HG03060 (cell line): Measurements from ENCODE around the gene TSPAN3.

Source experiments
- ATAC-seq: cut with Tn5 transposase; IDR thresholded peaks from one replicate; pipeline ENCODE4 v1.9.1; 2021; ENCODE audit warnings: low read depth, moderate number of reproducible peaks; ENCODE audit not compliant: unreplicated experiment

The TSPAN3 gene

DNA sequence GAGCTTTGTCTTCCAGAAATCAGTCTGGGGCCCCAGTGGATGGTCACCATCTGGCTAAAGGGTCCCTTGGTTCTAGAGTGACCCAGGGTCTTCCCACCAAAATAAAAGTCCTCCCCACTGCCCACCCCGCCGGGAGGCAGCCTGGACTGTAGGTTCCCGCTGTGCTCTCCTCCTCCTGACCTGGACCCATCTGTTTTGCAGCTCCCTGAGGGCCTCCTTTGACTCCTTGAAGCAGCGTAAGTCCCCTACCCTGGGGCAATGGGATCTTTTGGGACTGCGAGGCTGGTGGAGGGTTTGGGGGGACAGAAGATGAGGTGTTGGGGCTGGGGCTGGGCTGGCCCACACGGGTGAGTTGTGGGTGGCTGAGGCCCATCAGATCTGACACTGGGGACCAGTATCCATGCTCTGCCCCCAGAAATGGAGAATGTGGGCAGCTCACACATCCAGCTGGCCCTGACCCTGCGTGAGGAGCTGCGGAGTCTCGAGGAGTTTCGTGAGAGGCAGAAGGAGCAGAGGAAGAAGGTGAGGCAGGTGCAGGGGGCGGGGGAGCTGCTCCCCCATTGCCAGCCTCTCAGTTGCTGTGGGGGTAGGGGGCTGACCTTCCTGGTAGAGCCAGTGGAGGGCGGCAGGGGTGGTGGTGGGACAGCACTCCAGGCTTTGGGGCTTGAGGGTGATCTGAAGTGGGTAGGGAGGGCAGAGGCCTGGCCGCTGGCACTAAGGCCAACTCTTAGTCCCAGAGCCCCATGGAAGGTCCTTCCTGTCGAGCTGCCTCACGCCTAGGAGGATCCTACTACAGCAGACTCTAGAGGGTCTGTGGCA is 45.6 kb downstream of the TSPAN3 start:
- no peak for ATAC-seq

DNA sequence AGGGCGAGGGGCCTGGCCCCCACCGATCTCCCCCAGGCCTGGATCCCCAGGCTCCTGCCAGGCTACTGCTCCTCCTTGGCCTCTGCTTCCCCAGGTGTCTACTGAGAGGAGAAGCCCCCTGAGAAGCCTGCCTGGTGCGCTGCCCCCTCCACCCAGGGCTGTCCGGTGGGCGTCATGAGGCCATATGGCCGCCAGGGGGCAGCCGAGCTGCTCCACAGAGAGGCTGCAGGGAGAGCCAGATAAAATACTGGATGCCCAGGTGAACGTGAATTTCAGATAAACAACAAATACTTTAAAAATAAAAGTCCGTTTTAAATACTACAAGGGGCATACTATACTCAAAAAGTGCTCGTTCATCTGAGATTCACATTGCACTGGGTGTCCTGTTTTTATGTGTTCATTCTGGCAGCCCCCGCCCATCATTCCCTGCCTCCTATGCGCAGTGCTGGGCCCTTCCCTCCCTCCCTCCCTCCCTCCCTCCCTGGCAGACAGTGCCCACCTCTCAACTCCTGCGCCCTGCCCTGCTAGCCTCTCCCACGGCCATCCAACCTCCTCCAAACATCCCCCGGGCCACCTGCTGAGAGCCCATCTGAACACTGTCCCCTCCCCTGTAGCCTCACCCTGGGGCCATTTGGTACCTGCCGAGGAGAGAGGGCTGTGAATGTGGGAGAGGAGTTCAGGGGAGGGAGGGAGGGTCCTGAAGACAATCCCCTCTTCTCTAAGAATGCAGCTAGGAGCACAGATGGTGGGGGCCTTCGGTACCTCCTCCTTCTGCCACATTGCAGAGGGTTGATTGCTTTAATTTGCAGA is 46.4 kb downstream of the TSPAN3 start:
- ATAC-seq: no peak

DNA sequence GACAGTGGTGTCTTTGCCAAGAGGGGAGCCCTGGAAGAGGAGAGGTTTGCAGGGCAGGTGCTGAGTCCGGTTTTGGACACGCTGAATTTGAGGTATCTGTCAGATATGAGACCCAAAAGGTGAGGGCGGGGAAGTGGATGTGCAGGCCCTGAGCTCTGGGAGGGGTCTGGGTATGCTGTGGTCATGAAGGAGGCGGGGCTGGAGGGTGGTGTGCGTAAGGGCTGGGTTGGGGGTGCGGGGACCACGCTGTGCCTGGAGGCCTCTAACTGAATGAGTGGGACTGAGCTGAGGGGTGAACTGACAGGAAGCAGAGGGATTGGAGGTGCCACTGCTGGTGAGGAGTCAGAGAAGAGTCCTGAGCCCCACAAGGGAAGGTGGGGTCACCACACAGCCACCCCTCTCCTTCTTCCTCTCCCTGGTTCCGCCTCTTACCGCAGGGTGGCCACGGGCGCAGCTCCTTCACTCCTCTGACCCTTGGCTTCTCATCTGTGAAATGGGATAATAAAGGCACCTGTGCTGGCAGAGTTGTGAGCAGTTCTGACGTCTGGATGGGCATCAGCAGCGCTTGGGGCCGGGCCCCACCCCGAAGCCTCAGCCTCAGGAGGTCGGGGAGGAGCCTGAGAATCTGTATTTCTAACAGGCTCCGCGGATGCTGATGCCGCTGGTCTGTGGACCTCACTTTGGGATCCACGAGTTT is 47.2 kb downstream of the TSPAN3 start:
- ATAC-seq: no peak

DNA sequence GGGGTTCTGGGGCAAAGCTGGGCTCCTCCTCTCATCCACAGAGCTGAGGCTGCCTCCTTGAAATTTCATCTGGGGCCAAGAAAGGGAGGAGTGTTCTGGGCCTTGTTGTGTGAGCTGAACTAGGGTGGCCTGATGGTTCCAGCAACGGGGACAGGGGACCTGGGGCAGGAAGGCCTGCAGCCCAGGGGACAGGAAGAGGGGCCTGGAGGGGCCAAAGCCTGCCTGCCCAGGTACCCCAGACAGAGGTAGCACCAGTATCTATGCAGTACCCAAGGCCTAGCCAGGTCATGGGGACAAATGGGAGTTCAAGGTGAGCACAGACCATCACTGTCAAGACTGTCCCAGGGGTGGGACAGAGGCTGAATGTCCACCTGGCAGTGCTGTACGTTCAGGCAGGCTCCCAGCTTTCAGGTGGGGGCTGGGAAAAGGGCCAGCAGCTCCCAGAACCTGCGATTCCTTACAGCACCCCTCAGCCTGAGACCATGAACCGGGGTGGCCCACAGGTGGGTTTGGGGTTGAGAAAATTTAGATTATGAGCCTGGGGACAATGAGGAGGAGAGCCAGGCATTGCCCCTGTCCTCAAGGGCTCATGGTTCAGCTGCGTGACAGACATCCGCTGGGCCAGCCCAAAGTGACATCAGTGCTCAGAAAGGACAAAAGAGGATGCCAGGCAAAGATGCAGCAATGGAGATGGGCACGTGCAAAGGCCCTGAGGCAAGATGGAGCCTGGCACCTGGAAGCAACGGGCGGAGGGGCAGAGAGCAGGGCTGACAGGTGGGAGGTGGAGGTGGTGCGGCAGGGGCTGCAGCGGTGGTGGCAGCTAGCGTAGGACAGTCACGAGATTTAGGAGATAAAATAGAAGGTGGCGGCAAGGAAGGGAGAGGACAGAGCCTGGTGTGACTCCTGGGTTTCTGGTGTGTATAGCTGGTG is 48.0 kb downstream of the TSPAN3 start:
- no peak for ATAC-seq

DNA sequence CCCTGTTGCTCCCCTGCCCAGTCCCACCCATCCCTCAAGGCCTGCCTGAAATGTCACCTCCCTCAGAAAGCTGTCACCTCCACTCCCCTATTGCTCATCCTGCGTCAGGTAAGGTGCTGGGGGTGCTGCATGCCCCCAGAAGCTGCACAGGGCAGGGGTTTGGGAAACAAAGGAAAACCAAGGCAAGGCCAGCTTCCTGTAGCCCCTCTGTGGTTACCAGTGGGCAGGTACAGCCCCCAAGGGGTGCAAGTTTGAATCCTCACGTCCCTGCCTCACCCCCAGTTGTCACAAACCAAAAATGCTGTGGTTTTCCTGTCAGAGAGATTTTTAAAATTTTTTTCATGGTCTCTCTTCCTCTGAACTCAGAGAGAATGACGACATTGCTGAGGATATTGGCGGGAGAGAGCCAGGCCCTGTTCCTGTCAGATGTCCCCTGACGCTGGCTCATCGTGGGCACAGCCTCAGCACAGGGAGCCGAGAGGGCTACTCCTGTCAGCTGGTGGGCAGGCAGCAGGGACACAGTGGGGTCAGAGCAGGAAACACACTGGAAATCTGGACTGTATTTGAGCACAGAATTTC is 49.0 kb downstream of the TSPAN3 start:
- no peak for ATAC-seq

DNA sequence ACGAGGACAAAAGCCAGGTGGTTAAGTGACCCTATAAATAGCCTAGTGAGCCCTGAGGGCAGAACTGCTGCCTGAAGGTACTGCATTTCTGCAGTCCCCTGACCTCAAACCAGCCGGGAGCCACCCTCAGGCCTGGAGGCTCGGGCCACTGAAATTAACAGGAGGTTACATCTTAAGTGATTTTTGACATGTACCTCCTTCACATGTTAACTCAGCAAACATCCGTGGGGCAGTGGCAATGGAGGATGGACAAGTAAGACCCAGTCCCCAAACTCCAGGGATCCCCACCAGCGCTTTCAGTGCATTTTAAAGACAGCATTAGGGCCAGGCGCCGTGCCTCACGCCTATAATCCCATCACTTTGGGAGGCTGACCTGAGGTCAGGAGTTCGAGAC is 49.8 kb downstream of the TSPAN3 start:
- no peak for ATAC-seq

DNA sequence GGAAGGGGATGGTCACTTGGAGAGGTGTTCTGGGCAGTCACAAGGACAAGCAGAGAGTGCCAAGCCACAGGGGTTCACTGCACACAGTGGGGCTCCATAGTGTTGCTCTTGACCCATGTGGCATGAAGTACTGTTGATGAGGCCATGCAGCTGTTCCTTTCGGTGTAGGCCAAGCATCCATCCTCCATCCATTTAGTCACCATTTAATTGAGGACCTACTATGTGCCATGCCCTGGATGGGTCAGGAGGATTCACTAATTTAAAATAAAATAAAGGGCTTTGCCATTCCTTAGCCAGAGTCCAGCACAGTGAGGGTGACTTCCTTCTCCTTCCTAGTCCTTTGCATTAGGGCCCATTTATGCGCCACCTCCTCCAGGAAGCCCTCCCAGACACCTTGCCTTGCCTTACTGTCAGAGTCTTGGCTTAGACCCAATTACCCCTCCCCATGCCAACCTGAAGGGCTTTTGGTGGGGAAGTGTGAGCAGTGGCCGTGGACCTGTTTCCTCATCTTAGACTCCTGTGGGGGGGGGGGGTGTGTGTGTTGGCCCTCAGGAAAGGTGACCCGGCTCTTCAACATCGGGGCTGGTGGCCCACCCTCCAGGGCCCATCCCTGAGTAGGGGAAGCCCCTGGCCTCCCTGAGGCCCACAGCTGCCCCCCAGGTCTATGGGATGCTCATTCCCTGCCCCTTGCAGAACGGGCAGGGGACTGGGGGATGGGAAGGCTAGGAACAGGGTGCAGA is 50.4 kb downstream of the TSPAN3 start:
- no peak for ATAC-seq

DNA sequence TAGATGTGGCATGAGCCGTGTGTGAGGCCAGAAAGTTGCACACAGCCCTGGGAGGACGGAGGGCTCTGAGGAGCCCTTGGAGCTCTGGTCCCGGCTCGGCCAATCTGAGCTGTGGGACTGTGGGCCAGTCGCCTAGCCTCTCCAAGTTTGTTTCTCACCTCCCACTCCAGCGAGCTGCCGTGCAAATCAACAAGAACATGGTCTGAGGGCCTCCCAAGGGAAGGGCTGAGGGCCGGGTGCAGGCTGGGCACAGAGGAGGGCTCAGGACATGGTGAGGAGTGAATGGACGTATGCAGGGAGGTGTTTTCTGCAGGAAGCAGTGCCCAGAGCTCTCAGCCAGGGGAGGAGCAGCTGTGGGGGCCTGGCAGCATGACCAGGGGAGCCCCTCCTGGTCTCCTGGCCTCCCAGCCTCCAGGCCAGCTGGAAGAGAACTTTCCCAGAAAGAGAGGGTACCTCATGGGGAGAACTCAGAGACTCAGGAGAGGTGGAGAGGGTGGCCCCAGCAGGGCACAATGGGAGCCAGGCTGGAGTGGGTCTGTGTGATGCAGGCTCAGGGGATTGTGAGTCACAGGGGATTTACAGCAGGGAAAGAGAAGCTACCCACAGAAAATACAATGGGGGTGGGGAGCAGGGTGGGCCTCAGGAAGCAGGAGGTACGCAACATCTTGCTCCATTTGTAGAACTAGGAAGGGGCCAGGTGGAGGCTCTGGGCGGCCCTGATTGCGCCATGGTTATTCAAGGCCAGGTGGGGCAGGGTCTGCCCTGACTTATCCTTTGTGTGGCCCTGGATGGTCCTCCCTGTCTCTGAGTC is 51.2 kb downstream of the TSPAN3 start:
- no peak for ATAC-seq

DNA sequence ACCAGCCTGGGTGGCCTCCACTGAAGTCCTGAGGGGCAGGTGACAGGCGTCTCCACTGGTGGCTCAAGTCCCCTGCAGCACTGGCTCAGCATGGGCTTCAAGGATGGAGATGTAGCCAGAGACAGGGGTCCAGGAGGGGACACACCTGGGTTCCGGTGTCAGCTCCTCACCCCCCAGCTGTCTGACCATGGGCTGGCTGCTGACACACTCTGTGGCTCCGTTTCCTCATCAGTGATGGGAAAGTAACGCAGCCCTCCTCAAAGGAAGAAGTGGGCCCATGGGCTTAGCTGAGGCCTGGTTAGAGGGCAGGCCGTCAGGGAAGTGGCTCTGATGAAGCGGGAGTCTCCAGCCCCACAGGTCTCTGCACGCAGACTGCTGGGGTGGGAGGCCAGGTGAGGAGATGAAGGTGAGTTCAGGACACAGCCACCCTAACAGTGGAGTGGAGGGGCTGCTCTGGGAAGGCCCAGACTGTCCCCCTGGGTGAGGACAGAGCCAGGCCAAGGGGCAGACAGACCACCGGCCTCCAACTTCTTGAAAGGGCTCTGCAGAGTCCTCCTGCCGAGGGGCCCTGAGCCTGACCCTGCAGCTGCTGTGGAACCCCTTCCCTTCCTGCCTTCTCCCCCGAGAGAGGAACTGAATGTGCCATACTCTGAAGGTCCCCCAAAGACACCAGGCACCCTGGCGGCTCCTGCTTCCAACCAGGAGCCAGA is 52.0 kb downstream of the TSPAN3 start:
- no peak for ATAC-seq

DNA sequence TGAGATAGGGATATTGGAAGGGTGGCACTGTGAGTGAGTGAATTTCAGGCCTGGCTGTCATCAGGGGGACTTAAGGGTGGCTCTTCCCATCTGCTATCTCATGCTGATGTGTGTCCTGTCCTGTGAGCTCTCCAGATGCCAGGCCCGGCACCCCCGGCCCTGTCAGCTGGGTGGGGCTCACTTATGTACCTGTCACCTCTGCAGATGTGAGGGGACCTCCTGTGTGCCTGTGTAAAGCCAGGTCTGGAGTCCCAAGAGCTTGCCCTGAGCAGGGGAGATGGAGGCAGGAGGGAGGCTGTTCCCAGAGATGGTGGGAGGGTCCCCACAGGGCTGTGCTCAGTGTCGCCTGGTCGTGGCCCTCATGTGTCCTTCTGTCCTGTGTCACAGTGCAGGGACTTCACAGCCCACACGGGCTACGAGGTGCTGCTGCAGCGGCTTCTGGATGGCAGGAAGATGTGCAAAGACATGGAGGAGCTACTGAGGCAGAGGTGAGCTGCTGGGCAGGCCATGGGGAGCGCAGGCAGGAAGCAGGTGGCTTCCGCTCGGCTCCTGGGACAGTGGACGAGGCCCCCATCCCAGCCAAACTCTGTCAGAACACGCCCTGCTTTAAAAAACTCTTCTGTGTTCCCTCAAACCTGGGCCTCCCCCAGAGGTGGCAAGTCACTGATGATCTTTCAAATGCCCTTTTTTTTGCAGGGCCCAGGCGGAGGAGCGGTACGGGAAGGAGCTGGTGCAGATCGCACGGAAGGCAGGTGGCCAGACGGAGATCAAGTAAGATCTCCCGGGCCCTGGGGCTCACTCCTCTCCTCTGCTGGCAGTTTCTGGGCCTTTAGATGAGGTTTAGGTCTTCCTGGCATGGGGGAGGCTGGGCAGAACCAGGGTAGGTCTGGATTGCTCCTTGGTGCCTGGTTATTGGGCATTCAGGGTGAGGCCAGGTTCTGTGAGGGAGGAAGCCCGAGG is 52.9 kb downstream of the TSPAN3 start:
- ATAC-seq: no peak

DNA sequence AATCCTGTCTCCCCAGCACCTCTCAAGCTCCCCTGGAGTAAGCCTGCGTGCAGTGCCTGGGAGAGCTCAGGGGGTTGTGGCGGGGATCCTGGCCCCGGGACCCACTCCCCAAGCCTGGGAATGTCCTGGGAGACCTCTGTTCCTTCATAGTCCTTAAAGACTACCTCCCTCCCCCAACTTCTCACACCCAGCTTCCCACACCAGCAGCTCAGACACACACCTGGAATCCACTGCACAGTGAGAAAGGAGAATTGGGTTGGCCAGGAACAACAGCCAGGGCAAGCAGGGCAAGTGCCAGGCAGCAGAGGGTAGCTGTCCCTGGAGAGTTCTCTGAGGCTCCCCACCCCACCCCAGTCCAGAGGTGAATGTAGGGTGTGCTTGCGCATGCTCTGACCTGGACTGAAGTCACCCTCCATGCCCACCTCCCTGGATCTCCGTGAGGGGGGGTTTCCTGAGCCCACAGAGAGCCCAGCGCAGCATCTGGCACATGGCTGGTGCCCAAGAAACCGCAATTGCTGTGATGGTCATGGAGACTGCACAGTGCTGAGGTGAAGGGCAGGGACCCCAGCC is 53.7 kb downstream of the TSPAN3 start:
- ATAC-seq: no peak

DNA sequence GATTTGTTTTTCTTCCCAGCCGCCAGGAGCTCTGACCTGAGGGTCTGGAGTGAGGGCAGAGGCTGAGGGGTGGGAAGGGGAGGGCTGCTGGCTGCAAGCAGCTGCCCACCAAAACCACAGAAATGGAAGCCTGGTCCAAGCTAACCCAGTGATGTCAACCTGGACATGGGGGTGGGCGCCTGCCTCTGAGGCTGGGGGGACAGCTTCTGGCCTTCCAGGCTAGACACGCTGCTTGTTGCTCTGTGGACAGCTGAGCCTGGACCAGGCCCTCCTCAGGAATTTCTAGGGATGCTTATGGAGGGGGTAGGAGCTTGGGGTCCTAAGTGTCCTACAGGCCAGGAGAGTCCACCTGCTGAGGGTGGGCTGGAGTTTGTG is 54.6 kb downstream of the TSPAN3 start:
- no peak for ATAC-seq

DNA sequence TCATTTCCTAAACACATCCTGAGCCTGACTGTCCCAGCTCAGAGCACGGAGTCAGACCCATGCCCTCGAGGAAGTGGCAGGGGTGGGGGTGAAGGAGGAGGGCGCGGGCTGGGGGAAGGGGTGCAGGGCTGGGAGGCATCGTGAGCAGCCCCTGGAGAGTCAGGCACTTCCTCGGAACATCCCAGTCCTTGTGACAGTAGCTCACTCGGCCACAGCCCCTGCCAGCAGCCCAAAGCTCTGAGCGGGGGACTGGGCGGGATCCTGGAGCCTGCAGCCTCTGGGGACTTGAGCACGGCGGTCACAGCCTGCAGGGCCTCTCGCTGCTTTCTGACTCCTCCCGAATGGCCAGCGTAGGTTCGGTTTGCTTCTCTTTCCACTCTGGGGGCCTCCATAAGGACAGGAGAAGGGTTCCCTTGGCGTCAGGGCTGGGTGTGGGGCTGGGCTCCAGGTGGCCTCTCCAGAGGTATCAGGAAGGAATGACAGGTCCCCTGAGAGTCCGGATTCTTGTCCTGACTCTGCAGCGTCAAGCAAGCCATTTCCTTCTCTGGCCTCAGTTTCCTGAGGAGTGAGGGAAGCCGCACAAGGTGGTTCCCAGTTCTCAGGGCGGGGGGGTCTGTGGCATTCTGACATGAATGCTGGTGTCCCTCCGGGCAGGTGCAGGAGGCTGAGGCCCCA is 55.1 kb downstream of the TSPAN3 start:
- no peak for ATAC-seq

DNA sequence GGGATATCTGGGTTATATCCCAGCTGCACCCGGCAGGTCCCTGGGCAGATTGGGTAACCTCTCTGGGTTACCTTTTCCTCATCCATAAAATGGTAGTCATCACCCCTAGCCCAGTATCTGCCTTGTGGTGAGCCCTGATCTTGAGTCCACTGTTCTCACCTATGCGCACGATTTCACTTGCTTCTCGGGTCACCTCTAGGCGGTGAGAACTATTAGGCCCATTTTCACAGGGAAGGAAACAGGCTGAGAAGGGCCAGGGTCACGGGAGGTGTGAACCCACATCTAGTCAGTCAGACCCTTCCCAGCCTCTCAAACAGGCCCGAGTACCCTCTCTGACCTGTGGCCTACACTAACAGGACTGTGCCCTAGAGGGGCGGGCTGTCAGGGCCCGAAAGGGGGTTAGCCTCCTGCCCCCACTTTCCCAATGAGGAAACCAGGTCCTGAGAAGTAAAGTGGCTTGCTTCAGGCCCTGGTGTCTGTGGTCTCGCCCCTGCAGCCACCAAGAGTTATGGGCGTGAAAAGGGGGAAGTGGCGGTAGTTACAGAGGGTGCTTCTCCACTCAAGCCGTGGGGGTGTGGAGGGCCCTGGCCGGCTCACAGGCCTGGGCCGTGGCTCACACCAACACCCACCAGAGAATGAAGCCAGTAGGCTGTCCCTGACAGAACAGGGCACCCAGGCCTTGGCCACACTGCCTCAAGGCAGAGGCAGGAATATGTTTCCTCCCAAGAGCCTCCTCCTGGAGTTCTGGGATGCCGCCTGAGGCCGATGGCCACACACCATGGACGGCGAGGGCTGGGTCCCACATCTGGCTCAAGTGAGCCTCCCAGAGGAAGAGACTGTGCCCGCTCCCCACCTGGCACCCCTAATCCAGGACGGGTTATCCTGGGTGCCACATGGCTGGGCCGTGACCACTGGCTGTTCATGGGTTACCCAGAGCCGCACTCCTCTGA is 56.5 kb downstream of the TSPAN3 start:
- peak; percentile 38 for ATAC-seq

DNA sequence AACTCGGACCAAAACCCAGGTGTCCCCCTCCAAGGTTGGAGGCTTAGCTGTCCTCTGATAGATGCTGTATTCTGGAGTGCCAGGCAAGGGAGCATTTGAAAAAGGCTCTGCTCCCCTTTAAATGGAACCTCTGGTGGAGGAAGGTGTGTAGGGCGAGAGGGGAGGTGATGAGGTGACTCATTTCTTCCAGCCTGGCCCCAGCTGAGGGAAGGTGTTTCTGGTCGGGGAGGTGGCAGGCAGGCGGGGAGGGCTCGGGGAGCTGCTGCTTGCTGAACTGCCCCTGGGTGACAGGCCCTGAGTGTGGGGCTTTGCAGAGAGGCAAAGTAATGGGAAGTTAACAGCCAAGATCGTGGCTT is 57.2 kb downstream of the TSPAN3 start:
- peak; percentile 24 for ATAC-seq
